Esophagus muscularis mucosa (tissue), 4 donors: ENCODE measurements around the gene ZBTB3.

Source experiments
- CTCF ChIP-seq, 3 experiments: fragments of 200-600 bp in 2 of 3; fragments of 450-650 bp in 1 of 3; sonication (generic) in 2 of 3; IDR thresholded peaks; one replicate each; pipeline ENCODE4 v1.5.1; 2017 to 2019; ENCODE audit warnings: antibody characterized with exemption in 3 of 3, mild to moderate bottlenecking in 2 of 3, moderate library complexity in 1 of 3
- EP300 ChIP-seq: sonication (generic); formaldehyde crosslinking; IDR thresholded peaks from one replicate; pipeline ENCODE4 v1.6.1; 2017; ENCODE audit warnings: antibody characterized with exemption
- POLR2A ChIP-seq: fragments of 450-650 bp; IDR thresholded peaks from one replicate; pipeline ENCODE4 v1.6.1; 2017; ENCODE audit warnings: antibody characterized with exemption, moderate library complexity, mild to moderate bottlenecking, low read depth
- POLR2AphosphoS5 ChIP-seq, 2 donors: sonication (generic); formaldehyde crosslinking; IDR thresholded peaks; one replicate each; pipeline ENCODE4 v1.6.1; 2017; ENCODE audit warnings: antibody characterized with exemption in 2 of 2

DNA sequence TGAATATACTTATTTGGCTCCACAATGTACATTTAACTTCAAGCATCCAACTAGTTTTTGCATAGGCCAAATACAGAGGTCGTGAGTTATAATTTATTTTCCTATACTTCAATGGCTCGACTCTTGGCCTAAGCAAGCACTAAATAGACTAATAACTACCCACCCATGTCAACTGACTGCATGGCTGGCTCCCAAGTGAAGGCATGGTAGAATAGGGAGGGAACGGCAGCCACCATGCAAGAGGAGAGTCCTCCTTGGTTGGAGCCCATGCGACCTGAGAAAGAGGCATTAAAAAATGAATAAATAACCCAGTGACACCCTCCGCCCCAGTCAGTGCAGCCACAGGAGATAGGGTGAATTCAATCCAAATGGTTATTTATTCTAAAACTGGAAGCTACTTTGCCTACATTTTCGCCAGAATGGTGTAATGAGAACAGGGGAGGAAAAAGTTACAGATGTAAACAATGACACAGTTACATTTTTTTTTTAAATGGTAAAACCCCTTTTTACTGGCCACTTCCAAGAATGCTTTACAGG is 41.6 kb downstream of the ZBTB3 start:
- TF ChIP-seq CTCF (IDR thresholded peaks at IDR 0.05) (no peak), POLR2A (no peak), POLR2AphosphoS5 (IDR thresholded peaks at IDR 0.05) (no peak), EP300 (no peak)
